Upper lobe of left lung (tissue), 6 donors: ENCODE results near the gene HS3ST1. TPM values are rescaled to one million over a fixed set of nuclear protein-coding genes. Genes with fewer than 3 reads are reported as not detected.

Experiments used
- ATAC-seq, 2 donors: fragments of 200-7000 bp; cut with Tn5 transposase; one replicate each; pipeline ENCODE4 v1.9.1; 2022; ENCODE audit warnings: mild to moderate bottlenecking in 2 of 2, moderate library complexity in 2 of 2; ENCODE audit not compliant: low FRiP score in 2 of 2
- DNase-seq, 2 donors: peaks; one replicate each; pipeline ENCODE4 v3.0.0-alpha.2; 2019 to 2020
- H3K27ac ChIP-seq, 4 donors: fragments of 200-600 bp; sonication (generic); one replicate each; pipeline ENCODE4 v1.5.1; 2016 to 2019
- H3K27me3 ChIP-seq, 4 donors: fragments of 200-600 bp; sonication (generic); one replicate each; pipeline ENCODE4 v1.5.1; 2017 to 2019
- H3K36me3 ChIP-seq, 4 donors: fragments of 200-600 bp; sonication (generic); one replicate each; pipeline ENCODE4 v1.5.1; 2016 to 2019
- H3K4me1 ChIP-seq, 4 donors: fragments of 200-600 bp; sonication (generic); one replicate each; pipeline ENCODE4 v1.5.1; 2018 to 2019
- H3K4me3 ChIP-seq, 4 donors: fragments of 200-600 bp; sonication (generic); one replicate each; pipeline ENCODE4 v1.5.1; 2017 to 2019; ENCODE audit warnings: mild to moderate bottlenecking in 2 of 4, moderate library complexity in 1 of 4
- H3K9me3 ChIP-seq, 4 donors: fragments of 200-600 bp; sonication (generic); one replicate each; pipeline ENCODE4 v1.5.1; 2018 to 2019
- EP300 ChIP-seq, 4 donors: sonication (generic); formaldehyde crosslinking; IDR thresholded peaks; one replicate each; pipeline ENCODE4 v1.5.1; 2017; ENCODE audit warnings: antibody characterized with exemption in 4 of 4, control low read depth in 2 of 4
- POLR2A ChIP-seq, 4 donors: fragments of 450-650 bp; IDR thresholded peaks; one replicate each; pipeline ENCODE4 v1.5.1; 2016 to 2017; ENCODE audit warnings: antibody characterized with exemption in 4 of 4, mild to moderate bottlenecking in 2 of 4
- POLR2AphosphoS5 ChIP-seq, 2 donors: sonication (generic); formaldehyde crosslinking; IDR thresholded peaks; one replicate each; pipeline ENCODE4 v1.5.1; 2017; ENCODE audit warnings: antibody characterized with exemption in 2 of 2
- WGBS, 2 donors: methylation state at CpG; one replicate each; pipeline ENCODE4 v1.1.5; 2017 to 2018; 5-methylcytosine and 5-hydroxymethylcytosine counted together
- total RNA-seq, 6 donors: library from RNA; depleted of rRNA in 4 of 6; stranded (reverse); fragments of >200 nt in 4 of 6; gene quantifications; one replicate each; pipeline versions ENCODE4 v1.1.0 to v1.2.1, GENCODE V29; 2016 to 2021
- TF ChIP-seq, protein P1 (sequence below), 6 experiments: fragments of 450-650 bp in 4 of 6; fragments of 200-600 bp in 2 of 6; sonication (generic) in 2 of 6; IDR thresholded peaks; one replicate each; pipeline ENCODE4 v1.5.1; 2016 to 2019; ENCODE audit warnings: antibody characterized with exemption in 6 of 6
- donor health status: DM: no; HTN: no; CAD: no; lungs with moderate emphysema.
- donor health status: DM: no; HTN: yes; CAD: no; lungs with severe emphysema.

HS3ST1 gene
- total RNA-seq, 6 donors from 2014 or later: 3.4 to 13.8 (median 7.2) TPM

DNA sequence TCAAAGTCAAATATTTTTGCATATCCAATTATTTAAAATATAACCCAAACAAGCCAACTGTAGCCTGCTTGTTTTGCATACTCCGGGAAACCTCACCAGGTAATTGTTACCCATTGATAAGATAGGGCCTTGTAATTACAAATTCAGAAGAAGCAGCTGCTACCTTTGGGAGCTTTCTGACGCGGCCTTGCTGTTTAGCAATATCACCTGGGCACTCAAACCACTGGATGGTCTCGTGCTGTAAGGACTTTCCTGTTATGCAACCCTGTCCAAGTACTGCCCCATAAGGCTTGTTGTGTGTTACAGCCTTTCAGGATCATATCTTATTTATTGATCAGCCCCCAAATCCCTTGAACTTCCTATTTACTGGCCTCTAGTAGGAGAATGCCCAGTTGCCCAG, 52.1 kb downstream of the HS3ST1 start:
- no peaks in the 10 kb centered on the region for H3K9me3 ChIP-seq
- DNase-seq: no peak
- H3K4me3 ChIP-seq: no peak overlapping the region
- no peak for ATAC-seq
- no peaks in the 10 kb centered on the region for H3K4me1 ChIP-seq
- no peak for TF ChIP-seq POLR2A (IDR thresholded peaks at IDR 0.05)
- TF ChIP-seq POLR2AphosphoS5 (IDR thresholded peaks at IDR 0.05): no peak
- TF ChIP-seq, protein P1, sequence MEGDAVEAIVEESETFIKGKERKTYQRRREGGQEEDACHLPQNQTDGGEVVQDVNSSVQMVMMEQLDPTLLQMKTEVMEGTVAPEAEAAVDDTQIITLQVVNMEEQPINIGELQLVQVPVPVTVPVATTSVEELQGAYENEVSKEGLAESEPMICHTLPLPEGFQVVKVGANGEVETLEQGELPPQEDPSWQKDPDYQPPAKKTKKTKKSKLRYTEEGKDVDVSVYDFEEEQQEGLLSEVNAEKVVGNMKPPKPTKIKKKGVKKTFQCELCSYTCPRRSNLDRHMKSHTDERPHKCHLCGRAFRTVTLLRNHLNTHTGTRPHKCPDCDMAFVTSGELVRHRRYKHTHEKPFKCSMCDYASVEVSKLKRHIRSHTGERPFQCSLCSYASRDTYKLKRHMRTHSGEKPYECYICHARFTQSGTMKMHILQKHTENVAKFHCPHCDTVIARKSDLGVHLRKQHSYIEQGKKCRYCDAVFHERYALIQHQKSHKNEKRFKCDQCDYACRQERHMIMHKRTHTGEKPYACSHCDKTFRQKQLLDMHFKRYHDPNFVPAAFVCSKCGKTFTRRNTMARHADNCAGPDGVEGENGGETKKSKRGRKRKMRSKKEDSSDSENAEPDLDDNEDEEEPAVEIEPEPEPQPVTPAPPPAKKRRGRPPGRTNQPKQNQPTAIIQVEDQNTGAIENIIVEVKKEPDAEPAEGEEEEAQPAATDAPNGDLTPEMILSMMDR (IDR thresholded peaks at IDR 0.05): no peak
- no peak overlapping the region for H3K27ac ChIP-seq
- H3K36me3 ChIP-seq: no peaks in the 10 kb centered on the region
- 83 to 86% methylated on average over 4 of the region's 4 CpGs for WGBS, 2 donors
- H3K27me3 ChIP-seq: no peaks in the 10 kb centered on the region

DNA sequence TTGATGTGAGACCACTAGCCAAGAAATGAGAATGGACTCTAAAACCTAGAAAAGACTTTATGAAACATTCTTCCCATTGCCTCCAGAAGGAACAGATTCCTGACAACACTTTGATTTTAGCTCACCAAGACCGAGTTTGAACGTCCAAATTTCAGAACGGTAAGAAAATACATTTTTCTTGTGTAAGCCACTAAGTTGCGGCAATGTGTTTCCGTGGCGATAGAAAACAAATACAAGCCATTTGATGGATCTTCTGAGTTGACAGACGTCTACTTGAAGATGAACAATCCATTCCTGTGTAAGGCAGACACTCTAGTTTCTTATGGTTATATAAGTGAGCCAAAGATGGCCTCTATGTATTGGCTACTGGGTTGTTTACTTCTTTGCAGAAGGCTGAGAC, 52.5 kb downstream of the HS3ST1 start:
- no peak for DNase-seq
- 70% methylated on average over 7 of the region's 7 CpGs for WGBS, 2 donors
- Histone ChIP-seq H3K27ac (no peak overlapping the region), H3K4me1 (no peaks in the 10 kb centered on the region), H3K36me3 (no peaks in the 10 kb centered on the region), H3K9me3 (no peaks in the 10 kb centered on the region), H3K4me3 (no peak overlapping the region), H3K27me3 (no peaks in the 10 kb centered on the region)
- no peak for ATAC-seq
- TF ChIP-seq, protein P1 (IDR thresholded peaks at IDR 0.05): no peak
- TF ChIP-seq POLR2AphosphoS5 (IDR thresholded peaks at IDR 0.05): no peak
- TF ChIP-seq EP300 (IDR thresholded peaks at IDR 0.05): no peak
- TF ChIP-seq POLR2A (IDR thresholded peaks at IDR 0.05): no peak

GRCh38 chr4:11368701-11369115, 60.0 kb downstream of the HS3ST1 start:
- TF ChIP-seq POLR2A (IDR thresholded peaks at IDR 0.05): no peak
- TF ChIP-seq, protein P1 (IDR thresholded peaks at IDR 0.05): no peak
- no peak for TF ChIP-seq POLR2AphosphoS5 (IDR thresholded peaks at IDR 0.05)
- TF ChIP-seq EP300 (IDR thresholded peaks at IDR 0.05): no peak
- peaks cover 0 to 5% (median 0%) of the 10 kb centered on the region in 4 donors for H3K9me3 ChIP-seq
- no peaks in the 10 kb centered on the region for H3K36me3 ChIP-seq
- 29 to 37% methylated on average over 30 to 48 of the region's 53 CpGs for WGBS, 2 donors
- no peak overlapping the region for H3K27ac ChIP-seq
- H3K27me3 ChIP-seq: no peaks in the 10 kb centered on the region
- H3K4me3 ChIP-seq: no peak overlapping the region
- DNase-seq (peak in 1 of 2 donors; percentile 79), ATAC-seq (peak in 1 of 2 donors; percentile 28)
- peaks cover 0 to 7% (median 3%) of the 10 kb centered on the region in 4 donors for H3K4me1 ChIP-seq

DNA sequence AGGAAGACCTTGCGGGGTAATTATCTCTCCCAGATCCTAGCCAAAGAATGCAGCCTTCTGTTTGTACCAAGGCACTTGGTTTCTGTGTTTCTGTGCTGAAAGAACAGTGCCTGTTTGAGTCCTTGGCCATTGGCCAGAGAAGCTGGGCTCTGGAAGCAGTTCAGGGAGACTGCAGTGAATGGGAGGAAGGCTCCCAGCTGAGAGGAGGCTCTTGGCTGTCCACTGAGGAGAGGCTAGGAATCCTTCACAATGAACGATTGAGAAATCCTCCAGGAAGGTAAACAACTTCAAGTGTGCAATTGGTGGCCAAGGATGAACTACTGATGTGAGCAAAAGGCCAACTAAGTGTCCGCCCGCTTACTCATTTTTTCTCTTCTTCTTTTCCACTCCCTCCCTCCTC, 61.3 kb downstream of the HS3ST1 start:
- no peak for TF ChIP-seq EP300 (IDR thresholded peaks at IDR 0.05)
- TF ChIP-seq, protein P1 (IDR thresholded peaks at IDR 0.05): no peak
- Histone ChIP-seq H3K4me3 (no peak overlapping the region), H3K9me3 (peaks cover 0 to 5% (median 0%) of the 10 kb centered on the region in 4 donors), H3K27ac (no peak overlapping the region), H3K36me3 (no peaks in the 10 kb centered on the region), H3K4me1 (peaks cover 0 to 7% (median 3%) of the 10 kb centered on the region in 4 donors), H3K27me3 (no peaks in the 10 kb centered on the region)
- WGBS, 2 donors: 39 to 40% methylated on average over 4 of the region's 4 CpGs
- DNase-seq (peak in 1 of 2 donors; percentile 27), ATAC-seq (peak in 1 of 2 donors; percentile 88)

- TF ChIP-seq EP300 (IDR thresholded peaks at IDR 0.05) (no peak), POLR2A (IDR thresholded peaks at IDR 0.05) (no peak), POLR2AphosphoS5 (IDR thresholded peaks at IDR 0.05) (no peak)
- TF ChIP-seq, protein P1 (IDR thresholded peaks at IDR 0.05): no peak
- no peaks in the 10 kb centered on the region for H3K27me3 ChIP-seq
- H3K4me3 ChIP-seq: no peak overlapping the region
- no peak for ATAC-seq
- DNase-seq: no peak
- peaks cover 0 to 7% (median 3%) of the 10 kb centered on the region in 4 donors for H3K4me1 ChIP-seq
- peaks cover 0 to 5% (median 0%) of the 10 kb centered on the region in 4 donors for H3K9me3 ChIP-seq
- H3K36me3 ChIP-seq: no peaks in the 10 kb centered on the region
- H3K27ac ChIP-seq: no peak overlapping the region
Measured at GRCh38 chr4:11366859-11367258, 61.8 kb downstream of the HS3ST1 start.
